ENCODE data around the gene SULT2B1. TPM values are rescaled to one million over a fixed set of nuclear protein-coding genes. Genes with fewer than 3 reads are reported as not detected.

The SULT2B1 gene
- total RNA-seq, 1 donor from 2014 or later = 0.22 TPM

DNA sequence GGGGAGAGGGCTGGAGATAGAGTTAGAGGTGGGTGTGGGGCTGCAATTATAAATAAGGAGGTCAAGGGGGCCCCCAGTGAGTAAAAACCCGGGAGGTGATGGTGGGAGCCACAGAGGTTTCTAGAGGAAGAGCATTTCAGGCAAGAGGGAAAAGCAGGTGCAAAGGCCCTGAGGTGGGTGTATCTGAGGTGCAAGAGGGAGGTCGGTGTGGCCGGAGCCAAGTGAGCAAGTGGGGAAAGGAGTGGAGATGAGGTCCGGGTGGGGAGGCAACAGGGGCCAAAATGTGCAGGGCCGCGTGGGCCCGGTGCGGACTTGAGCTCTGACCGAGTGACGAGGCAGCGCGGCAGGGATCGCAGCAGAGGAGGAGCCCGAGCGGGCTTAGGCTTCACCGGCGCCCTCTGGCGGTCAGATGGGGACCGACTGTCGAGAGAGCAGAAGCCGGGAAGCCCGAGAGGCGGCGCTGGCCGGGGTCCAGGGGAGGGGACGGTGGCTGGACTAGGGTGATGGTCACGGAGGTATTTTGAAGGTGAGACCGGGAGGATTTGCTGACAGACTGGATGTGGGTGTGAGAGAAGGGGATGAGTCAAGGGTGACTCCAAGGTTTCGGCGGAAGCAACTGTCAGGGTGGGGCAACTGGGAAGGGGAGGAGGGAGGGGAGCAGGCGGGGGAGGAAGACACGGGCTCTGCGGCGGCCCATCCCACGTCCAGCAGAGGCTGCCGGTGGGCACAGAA, 36.9 kb downstream of the SULT2B1 start:
- DNase-seq (peak; percentile 97), ATAC-seq (ENCODE audit: poor library complexity) (peak; percentile 92)
- intact Hi-C loops (cut with DNase I) = loop anchor here (5.0 kb wide), 1 partner anchor 97 kb away; no protein-coding TSS in a partner anchor

DNA sequence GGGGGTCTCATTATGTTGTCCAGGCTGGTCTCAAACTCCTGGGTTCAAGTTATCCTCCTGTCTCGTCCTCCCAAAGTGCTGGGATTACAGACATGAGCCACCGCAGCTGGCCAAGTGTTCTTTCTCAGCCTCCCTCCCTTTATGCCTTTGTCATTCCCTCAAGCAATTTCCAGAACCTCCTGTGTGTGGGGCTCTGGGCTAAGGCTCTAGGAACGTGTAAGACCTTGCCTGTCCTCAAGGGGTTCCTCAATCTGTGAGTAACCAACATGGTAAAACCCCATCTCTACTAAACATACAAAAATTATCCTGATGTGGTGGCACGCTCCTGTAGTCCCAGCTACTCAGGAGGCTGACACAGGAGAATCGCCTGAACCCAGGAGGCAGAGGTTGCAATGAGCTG, 39.0 kb downstream of the SULT2B1 start:
- intact Hi-C loops (cut with DNase I) = no loop called here
- DNase-seq = no peak
- ATAC-seq (ENCODE audit: poor library complexity) = no peak

DNA sequence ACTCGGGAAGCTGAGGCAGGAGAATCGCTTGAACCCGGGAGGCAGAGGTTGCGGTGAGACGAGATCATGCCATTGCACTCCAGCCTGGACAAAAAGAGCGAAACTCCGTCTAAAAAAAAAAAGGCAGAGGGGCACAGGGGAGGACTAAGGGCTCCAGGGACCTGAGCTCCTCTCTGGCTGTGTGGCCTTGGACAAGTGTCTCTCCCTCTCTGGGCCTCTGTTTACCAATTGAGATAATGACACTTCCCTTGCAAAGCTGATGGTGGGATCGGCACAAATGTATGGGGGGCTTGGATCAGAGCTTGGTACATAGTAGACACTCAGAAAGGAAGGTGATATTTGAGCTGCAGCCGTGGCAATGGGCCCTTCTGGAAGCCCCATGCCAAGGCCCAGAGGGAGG, 43.2 kb downstream of the SULT2B1 start:
- intact Hi-C loops (cut with DNase I) = no loop called here
- DNase-seq (no peak), ATAC-seq (ENCODE audit: poor library complexity) (no peak)

DNA sequence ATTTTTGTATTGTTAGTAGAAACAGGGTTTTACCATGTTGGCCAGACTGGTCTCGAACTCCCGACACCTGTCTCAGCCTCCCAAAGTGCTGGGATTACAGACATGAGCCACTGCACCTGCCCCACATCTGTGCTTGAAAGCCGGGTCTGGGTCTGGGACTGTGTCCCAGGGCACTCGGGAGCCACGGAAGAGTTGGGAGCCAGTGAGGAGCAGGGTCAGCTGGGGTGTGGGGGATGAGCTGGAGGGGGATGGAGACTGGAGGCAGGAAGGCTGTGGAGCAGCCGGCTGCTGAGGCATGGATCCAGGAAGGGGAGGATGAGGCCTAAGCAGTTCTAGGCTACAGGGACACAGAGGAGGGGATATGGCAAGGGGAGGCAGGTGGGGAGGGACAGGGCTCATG, 43.9 kb downstream of the SULT2B1 start:
- no peak for DNase-seq
- no peak for ATAC-seq (ENCODE audit: poor library complexity)
- intact Hi-C loops (cut with DNase I) = no loop called here

DNA sequence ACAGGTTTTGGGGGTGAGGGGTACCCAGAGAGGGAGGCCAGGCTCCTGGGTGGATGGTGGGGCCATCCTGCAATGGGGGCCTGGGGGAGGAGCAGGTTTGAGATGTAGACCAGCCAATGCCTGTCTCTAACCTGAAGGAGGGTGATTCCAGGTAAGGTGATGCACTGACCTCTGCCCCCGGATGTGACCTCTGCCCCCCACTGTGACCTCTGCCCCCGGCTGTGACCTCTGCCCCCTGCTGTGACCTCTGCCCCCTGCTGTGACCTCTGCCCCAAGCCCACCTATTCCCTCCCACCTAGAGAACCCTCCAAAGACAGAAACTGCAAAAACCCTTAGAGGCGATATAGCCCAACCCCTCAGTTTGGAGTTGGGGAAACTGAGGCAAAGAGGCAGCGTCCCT, 44.3 kb downstream of the SULT2B1 start:
- ATAC-seq (ENCODE audit: poor library complexity) (no peak), DNase-seq (no peak)
- intact Hi-C loops (cut with DNase I) = no loop called here

DNA sequence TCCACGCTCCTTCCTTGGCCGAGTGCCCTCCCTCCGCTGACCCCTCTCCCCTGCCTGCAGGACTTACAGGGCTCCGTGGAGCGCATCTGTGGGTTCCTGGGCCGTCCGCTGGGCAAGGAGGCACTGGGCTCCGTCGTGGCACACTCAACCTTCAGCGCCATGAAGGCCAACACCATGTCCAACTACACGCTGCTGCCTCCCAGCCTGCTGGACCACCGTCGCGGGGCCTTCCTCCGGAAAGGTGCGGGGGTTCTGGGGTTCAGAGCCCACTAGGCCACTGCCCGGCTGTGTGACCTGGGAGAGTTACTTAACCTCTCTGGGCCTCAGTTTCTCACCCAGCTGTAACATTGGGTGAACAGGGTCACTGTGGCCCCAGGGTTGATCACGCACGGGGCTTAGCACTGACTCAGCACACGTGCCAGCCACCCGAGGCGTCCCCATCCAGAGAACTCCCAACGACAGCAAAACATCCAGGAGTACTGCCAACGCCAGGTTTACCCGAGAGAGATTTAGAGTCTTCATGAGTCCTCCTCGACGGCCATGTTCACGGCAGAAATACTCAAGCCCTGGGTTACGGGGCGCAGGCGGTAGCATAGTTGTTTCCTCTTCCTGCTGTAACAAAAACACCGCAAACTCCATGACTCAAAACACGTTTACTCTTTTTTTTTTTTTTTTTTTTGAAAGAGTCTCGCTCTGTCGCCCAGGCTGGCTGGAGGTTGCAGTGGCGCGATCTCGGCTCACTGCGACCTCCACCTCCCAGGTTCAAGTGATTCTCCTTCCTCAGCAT, 44.9 kb downstream of the SULT2B1 start:
- ATAC-seq (ENCODE audit: poor library complexity) (no peak), DNase-seq (no peak)
- intact Hi-C loops (cut with DNase I) = no loop called here

DNA sequence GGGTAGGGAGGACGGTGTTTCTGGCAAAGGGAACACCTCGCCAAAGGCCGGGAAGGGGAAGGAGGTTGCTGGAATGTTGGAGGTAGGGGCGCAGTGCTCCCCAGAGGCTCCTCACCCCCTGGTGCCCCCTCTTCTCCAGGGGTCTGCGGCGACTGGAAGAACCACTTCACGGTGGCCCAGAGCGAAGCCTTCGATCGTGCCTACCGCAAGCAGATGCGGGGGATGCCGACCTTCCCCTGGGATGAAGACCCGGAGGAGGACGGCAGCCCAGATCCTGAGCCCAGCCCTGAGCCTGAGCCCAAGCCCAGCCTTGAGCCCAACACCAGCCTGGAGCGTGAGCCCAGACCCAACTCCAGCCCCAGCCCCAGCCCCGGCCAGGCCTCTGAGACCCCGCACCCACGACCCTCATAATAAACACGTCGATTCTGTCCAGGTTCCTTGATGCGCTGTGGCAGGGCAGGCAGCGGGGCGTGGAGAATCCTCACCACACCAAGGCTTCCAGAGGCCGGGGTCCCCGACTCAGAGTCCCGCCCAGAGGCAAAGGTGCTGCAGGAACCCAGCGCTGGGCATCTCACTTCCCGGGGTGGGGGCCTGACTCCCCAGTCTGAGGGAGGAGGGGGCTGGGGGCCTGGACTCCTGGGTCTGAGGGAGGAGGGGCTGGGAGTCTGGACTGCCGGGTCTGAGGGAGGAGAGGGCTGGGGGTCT, 47.2 kb downstream of the SULT2B1 start:
- ATAC-seq (ENCODE audit: poor library complexity) = no peak
- intact Hi-C loops (cut with DNase I) = no loop called here
- no peak for DNase-seq

DNA sequence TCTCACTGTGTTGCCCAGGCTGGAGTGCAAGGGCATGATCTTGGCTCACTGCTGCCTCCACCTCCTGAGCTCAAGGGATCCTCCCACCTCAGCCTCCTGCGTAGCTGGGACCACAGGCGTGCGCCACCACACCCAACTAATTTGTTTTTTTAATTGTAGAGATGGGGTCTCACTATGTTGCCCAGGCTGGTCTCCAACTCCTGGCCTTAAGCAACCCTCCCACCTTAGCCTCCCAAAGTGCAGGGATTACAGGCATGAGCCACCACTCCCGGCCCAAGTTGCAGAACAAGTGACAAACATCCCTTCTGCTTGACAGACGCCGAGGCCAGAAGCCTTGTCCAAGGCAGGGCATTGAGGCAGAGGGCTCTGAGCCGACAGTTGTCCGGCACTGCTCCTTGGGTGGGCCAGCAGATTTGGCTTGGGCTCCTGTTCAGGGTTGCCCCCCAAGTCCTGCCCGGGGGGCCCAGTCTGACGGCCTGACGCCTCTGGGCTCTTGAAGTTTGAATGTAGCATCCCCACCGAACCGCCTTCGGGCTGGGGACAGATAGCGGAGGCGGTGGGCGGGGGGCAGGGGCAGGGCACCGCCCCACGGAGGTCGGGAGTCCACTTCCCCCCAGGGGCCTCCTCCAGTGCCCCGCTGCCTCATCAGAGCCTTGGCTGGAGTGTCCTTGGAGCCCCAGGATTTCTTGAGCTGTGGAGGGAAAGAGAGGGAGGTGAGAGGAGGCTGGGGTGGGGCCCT, 48.9 kb downstream of the SULT2B1 start:
- intact Hi-C loops (cut with DNase I) = no loop called here
- DNase-seq = no peak
- ATAC-seq (ENCODE audit: poor library complexity) = no peak

DNA sequence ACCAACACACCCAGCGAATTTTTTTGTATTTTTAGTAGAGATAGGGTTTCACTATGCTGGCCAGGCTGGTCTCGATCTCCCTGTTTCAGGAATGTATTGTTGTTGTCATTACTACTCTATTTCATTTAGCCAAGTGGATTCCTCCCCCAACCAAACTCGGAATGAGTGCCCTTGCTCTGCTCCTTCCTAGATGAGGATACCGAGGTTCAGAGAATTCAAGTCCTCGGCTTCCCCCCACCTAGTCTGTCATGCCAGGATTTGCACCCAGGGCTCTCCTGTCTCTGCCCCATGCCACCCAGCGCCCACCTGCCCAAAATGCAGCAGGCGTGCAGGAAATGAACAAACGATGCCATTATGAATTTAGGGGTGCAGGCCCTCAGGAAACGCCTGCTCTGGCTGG, 51.0 kb downstream of the SULT2B1 start:
- ATAC-seq (ENCODE audit: poor library complexity) (no peak), DNase-seq (no peak)
- intact Hi-C loops (cut with DNase I) = no loop called here

DNA sequence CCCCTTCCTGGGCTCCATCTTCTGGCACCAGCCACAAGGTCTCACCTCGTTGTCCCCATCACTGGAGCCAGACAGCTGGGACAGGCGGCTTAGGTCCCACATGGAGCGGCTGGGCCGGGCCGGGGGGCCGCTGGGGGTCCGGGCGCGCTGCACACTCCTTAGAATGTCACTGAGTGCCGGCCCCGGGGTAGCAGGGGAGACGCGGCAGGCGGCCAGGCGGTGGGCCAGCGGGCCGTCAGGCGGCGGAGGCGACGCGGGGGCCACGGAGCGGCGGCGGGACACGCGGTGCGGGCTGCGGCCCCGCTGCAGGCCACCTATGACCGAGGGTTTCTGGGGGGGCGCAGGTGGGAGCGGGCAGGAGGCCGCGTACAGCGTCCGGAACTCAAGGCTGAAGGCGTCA, 51.5 kb downstream of the SULT2B1 start:
- intact Hi-C loops (cut with DNase I) = no loop called here
- ATAC-seq (ENCODE audit: poor library complexity) (no peak), DNase-seq (no peak)

DNA sequence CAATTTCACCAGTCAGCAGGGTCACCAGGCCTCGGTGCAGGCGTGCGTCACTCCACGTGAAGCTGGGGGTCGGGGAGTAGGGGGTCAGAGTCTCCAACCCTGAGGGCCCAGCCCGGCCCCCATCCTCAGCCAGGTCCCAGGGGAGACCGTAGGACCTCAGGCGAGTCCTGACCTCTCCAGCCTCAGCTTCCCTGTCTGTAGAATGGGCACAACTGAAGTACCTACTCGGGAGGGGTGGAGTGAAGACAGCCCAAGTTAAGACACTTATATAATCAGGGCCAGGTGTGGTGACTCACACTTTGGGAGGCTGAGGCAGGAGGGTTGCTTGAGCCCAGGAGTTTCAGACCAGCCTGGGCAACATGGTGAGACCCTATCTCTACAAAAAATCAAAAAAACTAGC, 51.9 kb downstream of the SULT2B1 start:
- no peak for ATAC-seq (ENCODE audit: poor library complexity)
- no peak for DNase-seq
- intact Hi-C loops (cut with DNase I) = no loop called here

DNA sequence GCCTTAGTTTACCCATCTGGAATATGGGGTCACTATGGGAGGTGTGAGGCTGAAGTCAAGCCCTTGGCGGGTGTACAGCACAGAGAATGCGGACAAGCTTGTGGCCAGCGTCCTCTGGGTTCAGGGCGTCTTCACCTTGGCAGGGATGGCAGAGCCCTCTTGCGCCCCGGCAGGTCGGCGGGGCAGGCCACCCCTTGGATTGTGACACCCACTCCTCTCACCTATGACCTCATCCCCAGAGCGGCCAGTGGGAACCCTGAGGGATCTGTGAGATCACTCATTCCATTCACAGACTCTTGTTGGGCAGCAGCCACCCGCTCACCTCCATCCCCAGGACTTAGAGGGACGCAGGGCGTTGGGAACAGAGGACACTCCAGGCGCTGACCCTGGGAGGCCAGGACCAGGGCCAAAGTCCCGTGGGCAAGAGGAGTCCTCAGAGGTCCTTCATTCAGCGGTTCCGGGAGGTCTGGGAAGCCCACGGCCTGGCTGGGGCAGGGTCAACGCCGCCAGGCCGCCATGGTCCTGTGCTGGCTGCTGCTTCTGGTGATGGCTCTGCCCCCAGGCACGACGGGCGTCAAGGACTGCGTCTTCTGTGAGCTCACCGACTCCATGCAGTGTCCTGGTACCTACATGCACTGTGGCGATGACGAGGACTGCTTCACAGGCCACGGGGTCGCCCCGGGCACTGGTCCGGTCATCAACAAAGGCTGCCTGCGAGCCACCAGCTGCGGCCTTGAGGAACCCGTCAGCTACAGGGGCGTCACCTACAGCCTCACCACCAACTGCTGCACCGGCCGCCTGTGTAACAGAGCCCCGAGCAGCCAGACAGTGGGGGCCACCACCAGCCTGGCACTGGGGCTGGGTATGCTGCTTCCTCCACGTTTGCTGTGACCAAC, 54.7 kb downstream of the SULT2B1 start, which contains the start of gene SPACA4:
SPACA4 (plus strand) TSS at position 280 of the 896 bp plus-strand sequence; CDS start at position 517, 237 bp downstream.
- no peak for ATAC-seq (ENCODE audit: poor library complexity)
- intact Hi-C loops (cut with DNase I) = no loop called here
- DNase-seq = no peak

DNA sequence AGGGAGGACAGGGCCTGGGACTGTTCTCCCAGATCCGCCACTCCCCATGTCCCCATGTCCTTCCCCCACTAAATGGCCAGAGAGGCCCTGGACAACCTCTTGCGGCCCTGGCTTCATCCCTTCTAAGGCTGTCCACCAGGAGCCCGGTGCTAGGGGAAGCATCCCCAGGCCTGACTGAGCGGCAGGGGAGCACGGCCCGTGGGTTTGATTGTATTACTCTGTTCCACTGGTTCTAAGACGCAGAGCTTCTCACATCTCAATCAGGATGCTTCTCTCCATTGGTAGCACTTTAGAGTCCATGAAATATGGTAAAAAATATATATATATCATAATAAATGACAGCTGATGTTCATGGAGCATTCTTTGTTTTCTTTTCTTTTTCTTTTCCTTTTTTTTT, 55.4 kb downstream of the SULT2B1 start:
- ATAC-seq (ENCODE audit: poor library complexity) = no peak
- no peak for DNase-seq

DNA sequence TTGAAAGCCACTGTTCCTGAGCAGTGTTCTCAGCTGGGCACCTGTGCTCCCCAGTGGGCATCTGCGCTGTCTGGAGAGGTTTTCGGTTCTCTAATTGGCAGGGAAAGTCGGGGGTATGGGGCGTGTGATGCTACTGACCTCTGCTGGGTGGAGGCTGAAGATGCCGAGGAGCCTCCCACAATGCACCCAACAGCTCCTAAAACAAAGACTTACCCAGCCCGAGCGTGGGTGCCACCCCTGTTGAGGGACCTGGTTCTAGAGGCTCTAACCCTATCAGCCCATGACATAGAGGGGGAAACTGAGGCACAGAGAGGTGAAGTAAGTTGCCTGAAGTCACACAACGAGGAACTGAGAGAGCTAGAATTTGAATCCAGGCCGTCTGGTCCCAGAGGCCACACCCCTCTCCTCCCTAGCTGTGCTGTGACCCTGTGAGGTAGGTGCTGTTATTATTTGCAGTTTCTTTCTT, 56.9 kb downstream of the SULT2B1 start:
- intact Hi-C loops (cut with DNase I) = no loop called here
- peak; percentile 60 for ATAC-seq (ENCODE audit: poor library complexity)
- peak; percentile 54 for DNase-seq

More for the DNA sequence above, 55.4 kb downstream of the SULT2B1 start:
- intact Hi-C loops (cut with DNase I) = no loop called here

DNA sequence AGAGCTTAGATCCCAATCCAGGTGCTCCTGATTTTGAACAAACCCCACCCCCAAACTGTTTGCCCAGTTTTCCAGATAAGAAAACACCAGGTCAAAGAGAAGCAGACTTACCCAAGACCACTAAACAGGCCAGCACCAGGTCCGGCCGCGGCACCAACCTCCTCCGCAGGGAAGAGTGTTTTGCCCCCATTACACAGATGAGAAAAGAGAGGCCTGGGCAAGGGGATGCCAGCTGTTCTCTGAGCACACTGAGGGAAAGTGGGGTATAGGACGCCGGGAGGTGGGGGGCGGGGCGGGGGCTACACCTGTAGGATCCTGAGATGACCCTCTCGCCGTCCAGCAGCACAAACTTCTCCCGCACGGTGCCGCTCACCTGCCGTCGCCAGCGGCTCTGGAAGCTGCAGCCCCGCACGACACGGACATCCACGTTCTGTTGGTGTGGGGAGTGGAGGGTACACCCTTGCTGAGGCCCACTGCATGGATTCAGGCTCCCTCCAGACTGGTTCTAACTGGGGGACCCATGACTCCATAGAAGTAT, 57.7 kb downstream of the SULT2B1 start:
- ATAC-seq (ENCODE audit: poor library complexity) (no peak), DNase-seq (no peak)
- intact Hi-C loops (cut with DNase I) = no loop called here

DNA sequence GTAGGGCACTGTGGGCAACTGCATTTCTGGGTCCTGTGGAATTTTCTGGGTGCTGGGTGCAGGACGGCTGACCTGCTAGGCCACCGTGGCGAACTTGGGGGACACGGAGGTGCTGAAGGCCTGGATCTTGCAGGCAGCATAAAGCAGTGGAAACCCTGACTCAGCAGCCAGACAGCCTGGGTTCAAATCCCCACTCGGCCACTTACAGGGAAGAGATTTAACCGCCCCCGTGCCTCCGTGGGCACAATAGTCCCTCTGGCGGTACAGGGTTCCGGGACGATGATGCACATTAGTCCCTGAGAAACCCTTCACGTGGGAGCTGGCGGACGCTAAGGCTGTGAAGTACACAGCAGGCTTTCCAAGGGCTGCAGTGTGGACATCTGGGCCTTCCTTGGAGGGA, 59.9 kb downstream of the SULT2B1 start:
- DNase-seq (no peak), ATAC-seq (ENCODE audit: poor library complexity) (no peak)
- intact Hi-C loops (cut with DNase I) = no loop called here

DNA sequence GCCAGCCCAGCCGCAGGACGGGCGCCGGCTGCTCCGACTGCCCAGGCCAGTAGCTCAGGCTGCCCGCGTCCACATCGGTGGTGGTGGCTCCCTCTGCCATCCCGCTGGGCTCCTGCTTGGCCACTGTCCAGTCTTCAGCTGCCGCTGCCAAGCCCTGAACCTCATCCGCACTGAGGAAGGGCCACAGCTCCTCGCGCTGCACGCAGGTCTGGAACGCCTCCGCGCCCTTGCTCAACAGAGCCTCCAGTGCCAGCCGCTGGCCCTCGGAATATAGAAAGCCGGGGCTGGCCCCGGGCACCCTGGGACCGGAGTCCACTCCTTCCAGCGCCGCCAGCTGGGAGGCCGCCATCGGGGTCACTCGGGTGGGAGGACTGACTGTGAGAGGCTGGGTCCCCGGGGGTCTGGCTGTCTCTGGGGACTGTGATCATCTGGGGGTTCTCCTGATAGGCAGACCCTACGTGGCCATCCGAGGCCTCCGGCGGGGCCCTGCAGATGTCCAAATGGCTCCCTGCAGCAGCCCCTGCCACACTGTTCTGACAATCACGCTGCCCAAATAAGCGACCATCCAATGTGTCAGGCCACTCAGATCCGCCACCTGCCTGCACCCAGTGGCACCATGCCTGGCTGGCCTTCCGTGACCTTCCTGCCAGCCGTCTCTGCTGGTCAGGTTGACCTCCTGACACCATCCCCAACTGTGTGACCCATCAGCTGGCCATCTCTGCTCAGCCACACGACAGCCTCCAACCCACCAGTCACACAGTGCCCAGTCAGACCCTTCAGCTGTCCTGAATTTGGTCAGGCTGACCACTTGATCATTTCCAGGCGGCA, 61.3 kb downstream of the SULT2B1 start:
- intact Hi-C loops (cut with DNase I) = no loop called here
- no peak for DNase-seq
- ATAC-seq (ENCODE audit: poor library complexity) = peak; percentile 5

Data from Right ventricle myocardium superior (tissue), 1 donor.